ENCODE measurements around the gene TCP11L1.
"Not testable (repeated sequence)": the region's sequence is repeated elsewhere in the genome, so short reads cannot be mapped to it uniquely, and the experiment has no call there.

TCP11L1 gene, protein sequence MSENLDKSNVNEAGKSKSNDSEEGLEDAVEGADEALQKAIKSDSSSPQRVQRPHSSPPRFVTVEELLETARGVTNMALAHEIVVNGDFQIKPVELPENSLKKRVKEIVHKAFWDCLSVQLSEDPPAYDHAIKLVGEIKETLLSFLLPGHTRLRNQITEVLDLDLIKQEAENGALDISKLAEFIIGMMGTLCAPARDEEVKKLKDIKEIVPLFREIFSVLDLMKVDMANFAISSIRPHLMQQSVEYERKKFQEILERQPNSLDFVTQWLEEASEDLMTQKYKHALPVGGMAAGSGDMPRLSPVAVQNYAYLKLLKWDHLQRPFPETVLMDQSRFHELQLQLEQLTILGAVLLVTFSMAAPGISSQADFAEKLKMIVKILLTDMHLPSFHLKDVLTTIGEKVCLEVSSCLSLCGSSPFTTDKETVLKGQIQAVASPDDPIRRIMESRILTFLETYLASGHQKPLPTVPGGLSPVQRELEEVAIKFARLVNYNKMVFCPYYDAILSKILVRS

DNA sequence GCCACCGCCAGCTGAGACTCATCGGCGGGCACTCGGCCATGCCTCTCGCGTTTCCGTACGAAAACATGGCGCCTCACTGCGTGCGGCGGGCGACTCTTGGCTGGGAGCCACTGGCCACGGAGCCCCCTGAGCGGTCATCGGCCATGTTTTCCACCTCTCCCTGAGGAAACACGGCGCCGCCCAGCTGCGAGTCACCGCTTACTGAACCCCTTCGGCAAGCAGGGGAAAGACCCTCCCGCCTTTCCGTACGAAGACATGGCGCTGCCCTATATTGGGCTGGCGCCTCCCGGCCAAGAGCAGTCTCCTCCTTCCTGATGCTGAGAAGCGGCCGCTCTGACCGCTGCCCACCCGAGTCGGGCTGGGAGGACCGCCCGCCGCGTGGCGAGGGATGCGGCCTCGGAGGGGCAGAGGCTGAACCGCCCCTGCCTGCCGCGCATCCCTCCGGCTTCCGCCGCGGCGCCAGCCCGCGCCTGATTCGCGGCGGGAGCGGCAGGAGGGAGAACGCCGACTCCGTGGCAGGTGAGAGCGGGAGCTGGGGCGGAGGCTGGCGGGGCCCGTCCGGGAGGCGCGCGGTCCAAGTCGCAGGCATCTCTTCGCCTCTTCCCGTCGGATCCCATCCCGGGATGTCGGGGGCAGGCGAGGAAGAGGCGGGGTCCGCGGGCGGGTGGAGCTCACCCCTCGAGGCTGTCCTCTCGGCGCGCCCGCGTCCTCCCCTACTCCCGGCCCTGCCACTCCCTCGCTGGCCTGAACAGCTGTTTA, at the start of gene TCP11L1:
TSS of gene TCP11L1 (plus strand) at position 299 of the 759 bp plus-strand sequence. CDS start 4,202 bp downstream, outside the sequence.
- DNase-seq = peak; percentile 97

DNA sequence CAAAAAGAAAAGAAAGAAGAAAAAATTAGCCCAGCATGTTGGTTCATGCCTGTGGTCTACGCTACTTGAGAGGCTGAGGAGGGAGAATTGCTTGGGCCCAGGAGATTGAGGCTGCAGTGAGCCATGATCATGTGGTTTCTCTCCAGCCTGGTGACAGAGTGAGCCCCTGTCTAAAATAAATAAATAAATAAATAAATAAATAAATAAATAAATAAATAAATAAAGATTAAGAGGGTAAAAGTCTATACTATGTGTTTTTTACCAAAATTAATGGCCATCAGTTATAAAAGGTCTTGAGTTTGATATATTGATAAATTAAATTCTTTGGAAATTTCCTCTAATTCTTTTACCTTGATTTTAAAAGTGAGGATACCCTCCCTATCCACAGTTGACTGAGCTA, 48.9 kb upstream of the TCP11L1 start:
- DNase-seq = no peak

DNA sequence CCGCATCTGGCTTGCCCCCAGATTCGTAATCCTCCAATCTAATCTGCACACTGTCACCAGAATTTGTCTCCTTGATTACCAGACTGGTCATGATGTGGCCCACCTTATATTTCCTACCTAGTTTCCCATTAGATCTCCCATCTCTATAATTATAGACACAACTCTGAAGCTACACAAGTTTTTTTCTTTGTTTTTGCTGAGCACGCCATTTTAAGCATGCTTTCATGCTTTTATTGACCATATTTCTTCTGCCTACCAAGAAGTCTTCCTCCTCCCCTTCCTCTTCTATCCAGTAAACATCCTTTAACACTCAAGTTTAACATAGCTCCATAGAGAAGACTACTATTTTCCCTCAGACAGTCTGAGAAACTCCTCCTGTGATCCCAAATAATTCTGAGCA, 47.9 kb upstream of the TCP11L1 start:
- no peak for DNase-seq

DNA sequence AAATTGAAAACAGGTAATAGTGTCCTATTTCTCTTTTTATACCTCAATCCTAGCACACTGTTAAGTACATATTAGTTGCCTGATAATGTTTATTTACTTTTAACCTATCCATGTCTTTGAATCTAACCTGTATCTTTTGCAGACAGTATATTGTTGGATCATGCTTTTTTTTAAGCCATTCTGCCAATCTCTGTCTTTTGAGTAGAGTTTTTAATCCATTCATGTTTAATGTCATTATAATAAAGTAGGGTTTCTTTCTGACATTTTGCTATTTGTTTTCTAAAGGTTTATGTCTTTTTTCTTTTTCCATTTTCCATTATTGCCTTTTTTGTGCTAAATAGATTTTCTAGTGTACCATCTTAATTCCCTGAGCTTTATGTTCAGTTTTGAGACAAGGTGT, 47.5 kb upstream of the TCP11L1 start:
- DNase-seq = no peak

DNA sequence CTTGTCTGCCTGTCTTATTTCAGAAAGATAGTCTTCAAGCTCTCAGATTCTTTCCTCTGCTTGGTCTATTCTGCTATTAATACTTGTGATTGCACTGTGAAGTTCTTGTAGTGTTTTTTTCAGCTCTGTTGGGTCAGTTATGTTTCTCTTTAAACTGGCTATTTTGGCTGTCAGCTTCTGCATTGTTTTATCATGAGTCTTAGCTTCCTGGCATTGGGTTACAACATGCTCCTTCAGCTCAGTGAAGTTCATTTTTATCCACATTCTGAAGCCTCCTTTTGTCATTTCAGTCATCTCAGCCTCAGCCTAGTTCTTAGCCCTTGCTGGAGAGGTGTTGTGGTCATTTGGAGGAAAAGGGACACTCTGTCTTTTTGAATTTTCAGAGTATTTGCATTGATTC, 39.2 kb upstream of the TCP11L1 start:
- no peak for DNase-seq

DNA sequence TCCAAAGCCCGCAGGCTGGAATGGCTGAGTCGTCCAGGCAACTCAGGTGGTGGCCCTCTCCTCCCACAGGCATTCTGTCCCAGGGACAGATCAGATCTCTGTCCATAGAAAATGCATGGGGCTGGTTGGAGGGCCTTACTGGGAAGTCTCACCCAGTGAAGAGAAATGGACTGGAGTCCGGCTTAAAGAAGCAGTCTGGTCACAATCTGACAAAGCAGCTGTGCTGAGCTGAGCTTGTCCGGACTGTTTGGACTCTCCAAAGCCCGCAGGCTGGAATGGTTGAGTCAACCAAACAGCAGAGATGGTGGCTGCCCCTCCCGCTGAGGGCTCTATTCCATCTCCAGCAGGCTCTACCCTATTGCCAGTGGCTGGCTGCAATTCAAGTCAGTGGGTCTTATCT, 38.1 kb upstream of the TCP11L1 start:
- DNase-seq = no peak

DNA sequence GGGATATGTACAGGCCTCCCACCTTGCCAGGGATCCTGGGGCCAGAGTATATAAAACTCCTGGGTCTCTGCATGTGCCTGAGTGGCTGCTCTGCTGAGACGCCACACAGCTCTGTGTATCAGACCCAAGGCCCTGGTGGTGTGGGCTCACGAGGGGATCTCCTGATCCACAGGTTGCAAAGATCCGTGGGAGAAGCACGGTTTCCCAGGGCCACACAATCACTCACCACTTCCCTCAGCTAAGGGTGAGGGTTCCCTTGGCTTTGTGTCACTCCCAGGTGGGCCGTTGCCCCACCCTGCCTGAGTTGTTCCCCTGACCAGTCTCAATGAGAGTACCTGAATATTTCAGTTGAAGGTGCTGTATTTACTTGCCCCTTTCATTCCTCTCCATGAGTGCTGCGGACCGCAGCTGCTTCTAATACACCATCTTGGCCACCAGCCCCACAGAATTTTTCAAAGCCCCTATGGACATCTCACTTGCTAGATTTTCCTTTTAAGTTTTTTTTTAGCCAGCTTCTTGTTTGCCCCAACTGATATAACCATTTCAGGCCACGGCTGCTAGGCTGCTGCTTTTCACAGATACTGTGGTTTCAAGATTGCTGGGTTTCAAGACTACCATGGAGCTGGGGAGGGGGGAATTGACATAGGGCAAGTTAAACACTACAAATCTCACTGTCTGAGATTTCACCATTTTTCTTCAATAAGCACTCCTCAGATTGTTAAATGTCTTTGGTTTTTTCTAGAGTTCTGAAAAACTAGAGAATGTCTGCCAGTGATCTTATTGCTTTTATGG, 37.4 kb upstream of the TCP11L1 start:
- no peak for DNase-seq

DNA sequence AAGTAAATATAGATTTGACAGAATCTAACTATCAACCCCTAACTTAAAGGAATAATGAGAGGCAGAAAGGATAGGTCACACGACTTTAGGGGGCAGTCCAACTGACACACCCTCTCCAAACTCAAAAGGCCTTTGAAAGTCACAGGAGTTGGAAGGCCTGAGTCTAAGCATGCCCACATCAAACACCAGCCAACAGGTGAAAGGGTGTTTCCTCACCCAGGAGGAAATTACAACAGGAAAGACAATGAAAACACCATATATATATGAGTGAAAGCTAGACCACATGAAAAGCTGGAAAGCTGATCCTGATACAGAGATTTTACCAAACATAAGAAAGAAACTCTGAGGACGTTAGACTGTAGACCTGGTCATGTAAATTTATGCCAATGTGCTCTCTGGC, 34.2 kb upstream of the TCP11L1 start:
- no peak for DNase-seq

DNA sequence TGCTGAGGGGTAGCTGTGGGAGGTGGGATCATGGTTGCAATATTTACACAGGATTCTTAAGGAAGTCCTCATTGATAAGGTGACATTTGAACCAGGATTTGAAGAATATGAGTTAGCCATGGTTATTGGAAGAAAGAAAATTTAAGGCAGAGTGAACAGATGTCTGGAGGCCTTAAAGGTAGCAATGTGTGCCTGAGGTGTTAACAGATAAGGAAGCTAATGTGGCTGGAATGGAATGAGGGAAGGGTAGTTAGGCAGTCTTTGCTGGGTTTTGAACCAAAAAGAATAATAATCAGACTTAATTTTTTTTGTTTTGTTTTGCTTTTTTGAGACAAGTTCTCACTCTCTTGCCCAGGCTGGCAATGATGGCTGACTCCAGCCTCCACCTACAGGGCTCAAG, 33.4 kb upstream of the TCP11L1 start:
- no peak for DNase-seq

DNA sequence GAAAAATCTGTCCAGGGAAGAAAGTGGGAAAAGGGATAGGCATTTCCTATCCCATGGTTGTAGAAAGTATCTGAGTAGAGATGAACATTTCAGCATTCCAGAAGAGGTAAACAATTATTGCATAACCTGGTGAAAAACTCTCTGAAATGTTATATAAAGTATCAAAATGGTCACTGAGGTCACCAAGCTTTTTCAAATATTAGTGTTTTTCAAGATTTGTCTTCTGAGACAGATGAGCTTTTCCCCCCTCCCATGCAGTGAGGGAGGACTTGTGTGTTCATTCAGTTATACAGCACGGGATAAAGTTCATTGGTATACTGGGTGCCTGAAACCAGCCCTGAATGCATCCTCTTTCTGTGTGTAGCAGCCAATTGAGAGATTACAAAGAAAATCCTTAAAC, 25.6 kb upstream of the TCP11L1 start:
- no peak for DNase-seq

DNA sequence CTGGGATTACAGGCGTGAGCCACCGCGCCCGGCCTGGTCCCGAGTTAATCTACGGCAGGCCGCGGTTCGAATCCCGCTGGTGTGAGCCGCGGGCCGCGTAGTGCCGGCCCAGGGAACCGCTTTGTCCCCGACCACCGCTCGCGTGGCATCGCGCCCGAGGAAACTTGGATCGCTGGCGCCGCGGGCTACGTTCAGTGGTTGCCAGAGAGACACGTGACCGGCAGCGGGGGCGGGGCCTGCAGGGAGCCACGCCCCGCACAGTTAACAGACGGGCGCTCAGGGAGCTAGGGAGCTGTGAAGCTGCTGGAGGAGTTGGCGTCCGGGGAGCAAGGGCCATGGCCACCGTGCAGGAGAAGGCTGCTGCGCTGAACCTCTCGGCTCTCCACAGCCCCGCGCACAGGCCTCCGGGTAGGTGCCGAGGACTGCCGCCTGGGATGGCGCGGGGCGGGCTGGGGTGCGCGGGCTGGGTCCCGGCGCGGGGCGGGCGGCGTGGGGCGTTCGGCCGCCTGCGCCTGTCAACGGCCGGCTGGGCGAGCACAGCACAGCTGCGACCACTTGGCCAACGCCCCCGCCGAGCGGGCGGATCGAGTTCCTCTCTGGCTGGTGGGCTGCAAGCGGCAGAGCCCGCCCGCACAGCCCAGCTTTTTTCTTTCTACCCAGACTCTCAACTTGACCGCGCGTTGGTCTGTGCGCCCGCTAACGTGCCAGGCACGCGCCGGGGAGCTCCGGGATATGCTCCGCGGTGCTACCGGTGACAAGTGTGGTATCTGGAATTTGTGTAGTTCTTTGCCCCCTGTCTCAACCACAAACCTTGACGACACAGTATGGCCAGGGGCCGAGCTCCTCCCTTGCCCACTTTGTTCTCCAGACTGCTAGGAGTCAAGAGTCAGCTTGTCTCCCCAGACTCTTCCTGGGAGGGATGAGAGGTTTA, 23.5 kb upstream of the TCP11L1 start, which contains the start of gene DEPDC7:
TSS of gene DEPDC7 (plus strand) at position 258 of the 931 bp plus-strand sequence. CDS start at position 336, 78 bp downstream.
- DNase-seq = peak; percentile 98

DNA sequence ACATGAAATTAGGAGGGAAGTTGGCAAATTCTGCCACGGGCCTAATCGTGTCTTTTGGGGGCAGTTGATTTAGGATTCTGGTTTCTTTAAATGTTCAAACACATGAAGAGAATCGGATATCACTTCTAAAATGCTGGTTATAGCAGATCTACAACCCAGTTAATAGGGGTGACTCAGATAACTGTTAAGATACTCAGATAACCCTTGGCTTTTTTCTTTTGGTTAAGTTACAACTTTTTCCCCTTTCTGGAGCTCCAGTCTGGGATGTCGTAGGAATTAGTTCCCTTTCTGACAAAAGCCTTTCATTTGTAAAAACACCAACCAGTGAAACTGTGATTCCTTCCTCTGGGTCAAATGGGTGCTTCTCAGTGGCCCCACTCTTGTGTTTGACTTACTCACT, 22.7 kb upstream of the TCP11L1 start:
- DNase-seq = peak; percentile 38

DNA sequence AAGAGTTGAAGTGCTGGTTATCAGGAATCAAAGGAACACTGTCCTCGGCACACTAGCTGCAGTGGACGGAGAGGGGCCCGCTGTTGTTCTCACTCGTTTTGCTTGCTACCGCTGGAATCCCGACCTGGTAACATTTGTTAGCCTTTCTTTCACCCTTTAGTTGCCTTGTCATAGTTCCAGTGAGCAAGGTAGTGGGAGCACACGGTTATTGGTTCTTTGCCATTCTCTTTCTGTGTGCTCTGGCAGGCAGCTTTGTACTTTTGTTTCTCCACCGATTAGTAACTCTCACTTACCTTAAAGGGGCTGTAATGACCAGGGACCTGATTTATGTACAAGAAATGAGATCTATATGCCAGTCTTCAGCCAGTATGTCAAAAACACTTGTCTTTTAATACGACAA, 21.9 kb upstream of the TCP11L1 start:
- DNase-seq = peak; percentile 37

DNA sequence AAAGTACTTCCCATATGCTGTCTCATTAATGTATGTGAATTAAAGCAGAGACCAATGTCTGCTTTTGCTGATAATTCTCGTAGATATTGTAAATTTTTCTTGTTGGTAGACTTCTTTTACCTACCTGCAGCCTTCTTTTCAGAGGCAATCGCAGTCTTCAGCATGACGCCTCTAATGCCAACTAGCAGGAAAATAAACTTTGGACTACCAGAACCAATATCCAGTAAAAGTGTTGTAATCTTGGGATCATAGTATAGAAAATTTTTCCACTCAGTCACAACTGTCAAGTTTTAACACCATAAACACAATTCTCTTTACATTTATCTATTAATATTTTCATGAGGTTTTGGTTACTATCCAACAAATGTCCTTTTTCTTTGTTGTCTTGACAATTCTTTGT, 21.4 kb upstream of the TCP11L1 start:
- no peak for DNase-seq

DNA sequence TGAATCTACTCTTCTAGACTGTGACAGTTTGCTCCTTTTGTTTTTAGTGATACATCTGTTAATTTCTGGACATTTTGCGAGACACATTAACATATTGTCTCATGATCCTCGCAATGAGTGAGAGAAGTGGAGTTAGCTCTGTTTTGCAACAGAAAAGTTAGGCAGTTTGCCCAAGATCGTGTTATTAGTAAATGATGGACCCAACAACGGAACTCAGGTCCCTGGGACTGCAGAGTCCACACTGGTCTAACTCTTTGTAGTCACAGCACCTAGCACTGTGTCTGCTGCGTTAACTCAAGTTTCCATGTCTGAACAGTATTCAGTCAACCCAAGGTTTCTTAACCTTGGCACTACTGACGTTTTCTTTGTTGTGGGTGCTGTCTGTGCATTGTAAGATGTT, 20.5 kb upstream of the TCP11L1 start:
- DNase-seq = peak; percentile 37

DNA sequence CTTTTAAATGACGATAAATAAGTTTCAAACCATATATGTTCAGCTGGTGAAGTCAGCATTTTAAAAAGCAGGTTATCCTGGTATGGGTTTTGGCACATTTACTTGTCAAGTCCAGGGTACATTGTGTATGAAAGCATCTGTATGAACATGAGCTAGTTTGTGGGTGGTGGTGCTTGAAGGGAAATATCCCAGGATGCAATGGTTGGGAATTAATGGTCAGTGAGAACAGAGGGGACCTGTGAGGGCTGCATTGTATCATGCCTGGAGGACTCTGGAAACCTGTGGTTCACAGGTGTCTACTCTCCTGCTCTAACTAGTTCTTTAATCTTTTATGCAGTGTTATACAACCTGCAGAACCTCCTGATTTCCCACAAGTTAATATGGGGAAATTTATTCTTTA, 17.9 kb upstream of the TCP11L1 start:
- no peak for DNase-seq

DNA sequence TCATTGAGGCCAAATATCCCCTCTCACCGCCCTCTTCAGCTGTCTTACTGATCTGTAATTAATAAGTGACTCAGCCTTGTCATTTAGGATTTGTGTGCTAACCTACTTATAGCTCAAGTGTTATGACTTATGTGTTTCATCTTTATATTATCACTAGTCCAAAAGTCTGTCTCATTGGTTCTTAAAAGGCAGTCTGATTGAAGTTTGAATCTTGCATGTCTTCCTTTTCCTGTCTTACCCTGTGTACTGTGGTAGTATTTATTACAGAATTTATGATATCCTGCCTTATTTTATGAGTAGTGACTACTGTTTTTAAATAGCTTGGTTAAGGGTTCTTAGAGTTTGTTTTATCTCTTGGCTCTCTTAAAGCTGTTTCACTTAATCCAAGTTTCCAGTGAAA, 17.4 kb upstream of the TCP11L1 start:
- DNase-seq = no peak

DNA sequence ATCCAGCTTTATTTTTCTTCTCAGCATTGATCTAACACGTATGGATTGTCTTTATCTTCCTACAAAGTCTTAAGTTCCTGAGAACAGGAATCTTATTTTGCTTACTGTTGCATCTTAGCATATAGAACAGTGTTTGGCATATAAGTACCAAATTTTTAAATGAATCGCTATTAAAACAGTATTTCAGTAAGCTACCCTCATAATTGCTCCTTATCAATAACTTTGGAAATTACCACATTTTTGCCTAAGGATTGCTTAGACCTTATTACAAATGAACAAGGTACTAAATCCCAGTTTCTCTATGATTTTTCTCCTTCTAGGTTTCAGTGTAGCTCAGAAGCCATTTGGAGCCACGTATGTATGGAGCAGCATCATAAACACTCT, 14.0 kb upstream of the TCP11L1 start:
- no peak for DNase-seq

DNA sequence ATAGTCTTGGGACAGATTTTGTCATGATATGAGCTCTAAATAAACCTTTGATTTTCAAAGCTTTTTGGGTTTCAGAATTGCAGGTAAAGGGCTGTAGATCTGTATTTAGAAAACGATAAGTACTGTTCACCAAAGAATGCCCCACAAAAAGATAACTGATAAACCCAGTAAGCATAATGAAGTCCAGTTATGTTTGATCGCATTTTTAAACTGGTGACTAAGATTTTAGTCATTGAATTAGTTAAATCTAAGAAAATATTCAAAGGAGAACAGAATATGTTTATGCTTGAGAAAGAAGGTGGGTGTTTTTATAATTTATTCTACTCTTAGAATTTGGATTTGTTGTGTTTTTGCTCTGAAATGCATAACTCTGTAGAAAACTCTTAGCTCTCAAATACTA, 12.1 kb upstream of the TCP11L1 start:
- no peak for DNase-seq

DNA sequence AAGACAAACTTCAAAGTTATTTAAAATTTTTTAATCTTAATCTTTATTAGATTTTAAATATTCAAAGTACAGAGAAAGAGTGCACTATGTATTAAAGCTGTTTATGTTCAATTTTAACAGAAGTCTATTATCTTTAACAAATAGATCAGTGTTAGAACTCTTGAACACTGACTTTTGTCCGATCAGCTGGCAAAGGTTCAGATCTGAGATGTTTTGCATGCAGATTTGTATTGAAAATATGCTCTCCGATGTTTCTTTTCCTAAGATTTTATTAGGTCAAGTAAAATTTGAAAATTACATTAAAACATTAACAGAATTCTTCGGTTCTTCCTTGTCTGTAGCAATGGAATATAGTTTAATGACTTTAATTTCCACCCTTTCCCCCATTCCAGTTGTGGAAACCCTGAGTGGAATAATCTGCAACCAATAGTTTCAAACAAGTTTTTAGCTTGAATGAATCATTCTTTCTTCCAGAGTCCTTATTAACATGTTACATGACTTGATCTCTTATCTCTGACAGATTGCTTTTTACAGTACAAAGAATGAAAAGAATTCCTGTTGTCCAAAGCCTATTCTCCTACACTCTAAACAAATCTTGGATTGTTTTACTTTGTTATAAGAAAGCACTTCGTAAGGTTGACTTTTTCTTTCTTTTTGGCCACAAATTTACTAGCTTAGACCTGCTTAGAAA, 11.4 kb upstream of the TCP11L1 start:
- DNase-seq = no peak

DNA sequence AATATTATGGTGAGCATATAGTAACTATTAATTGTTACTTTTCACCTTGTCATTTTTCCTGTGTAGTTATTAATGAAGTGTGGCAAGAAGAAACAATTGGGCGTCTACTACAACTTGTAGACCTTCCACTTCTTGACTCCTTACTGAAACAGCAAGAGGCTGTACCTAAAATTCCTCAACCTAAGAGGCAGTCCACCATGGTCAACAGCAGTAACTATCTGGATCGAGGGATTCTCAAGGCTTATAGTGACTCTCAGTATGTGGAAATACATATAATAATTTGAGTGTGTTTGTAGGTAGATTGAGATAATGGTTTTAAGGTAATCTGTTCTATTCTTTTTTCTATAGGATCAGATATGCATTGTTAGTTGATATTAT, 10.8 kb upstream of the TCP11L1 start:
- DNase-seq = no peak

DNA sequence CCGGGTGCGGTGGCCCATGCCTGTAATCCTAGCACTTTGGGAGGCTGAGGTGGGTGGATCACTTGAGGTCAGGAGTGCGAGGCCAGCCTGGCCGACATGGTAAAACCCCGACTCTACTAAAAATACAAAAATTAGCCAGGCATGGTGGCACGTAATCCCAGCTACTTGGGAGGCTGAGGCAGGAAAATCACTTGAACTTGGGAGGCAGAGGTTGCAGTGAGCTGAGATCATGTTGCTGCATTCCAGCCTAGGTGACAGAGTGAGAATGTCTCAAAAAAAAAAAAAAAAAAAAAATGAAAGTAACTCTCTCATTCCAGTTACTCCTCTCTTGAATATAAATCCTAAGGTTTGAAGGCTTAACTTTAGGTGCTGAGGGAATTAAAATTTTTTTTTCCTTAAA, 10.2 kb upstream of the TCP11L1 start:
- not testable (repeated sequence) for DNase-seq

Measured in NCI-H69 (cell line).